ENCODE data around the gene SLC2A8.

SLC2A8 gene

DNA sequence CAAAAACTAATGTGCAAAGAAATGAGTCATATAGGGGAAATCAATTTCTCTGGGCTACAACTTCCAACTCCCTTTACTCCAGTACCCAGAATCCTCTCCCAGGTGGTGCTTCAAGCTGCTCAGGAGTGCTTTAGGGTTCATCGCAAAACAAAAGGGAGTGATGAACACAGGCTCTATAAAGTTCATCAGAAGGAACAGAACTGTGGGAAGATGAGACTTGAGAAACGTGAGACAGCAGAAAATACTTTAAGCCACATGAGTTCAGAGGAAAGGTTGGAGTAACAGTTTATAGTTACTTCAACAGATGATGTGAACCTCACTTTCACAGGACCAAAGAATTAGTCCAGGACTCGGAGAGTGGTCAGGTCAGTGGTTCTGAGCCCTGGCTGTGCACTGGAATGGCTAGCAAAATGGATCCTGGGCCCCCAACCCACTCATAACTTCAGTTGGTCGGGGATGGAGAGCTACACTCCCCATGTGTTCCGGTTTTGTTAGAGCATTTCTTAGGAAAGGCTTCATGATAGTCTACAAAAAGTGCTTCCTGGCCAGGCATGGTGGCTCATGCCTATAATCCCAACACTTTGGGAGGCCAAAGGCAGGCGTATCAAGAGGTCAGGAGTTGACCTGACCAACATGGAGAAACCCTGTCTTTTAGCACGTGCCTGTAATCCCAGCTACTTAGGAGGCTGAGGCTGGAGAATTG is 49.9 kb downstream of the SLC2A8 start:
- FAIRE-seq (no peak), DNase-seq (ENCODE audit: insufficient read length, low spot score) (no peak)
- TF ChIP-seq, protein P1, sequence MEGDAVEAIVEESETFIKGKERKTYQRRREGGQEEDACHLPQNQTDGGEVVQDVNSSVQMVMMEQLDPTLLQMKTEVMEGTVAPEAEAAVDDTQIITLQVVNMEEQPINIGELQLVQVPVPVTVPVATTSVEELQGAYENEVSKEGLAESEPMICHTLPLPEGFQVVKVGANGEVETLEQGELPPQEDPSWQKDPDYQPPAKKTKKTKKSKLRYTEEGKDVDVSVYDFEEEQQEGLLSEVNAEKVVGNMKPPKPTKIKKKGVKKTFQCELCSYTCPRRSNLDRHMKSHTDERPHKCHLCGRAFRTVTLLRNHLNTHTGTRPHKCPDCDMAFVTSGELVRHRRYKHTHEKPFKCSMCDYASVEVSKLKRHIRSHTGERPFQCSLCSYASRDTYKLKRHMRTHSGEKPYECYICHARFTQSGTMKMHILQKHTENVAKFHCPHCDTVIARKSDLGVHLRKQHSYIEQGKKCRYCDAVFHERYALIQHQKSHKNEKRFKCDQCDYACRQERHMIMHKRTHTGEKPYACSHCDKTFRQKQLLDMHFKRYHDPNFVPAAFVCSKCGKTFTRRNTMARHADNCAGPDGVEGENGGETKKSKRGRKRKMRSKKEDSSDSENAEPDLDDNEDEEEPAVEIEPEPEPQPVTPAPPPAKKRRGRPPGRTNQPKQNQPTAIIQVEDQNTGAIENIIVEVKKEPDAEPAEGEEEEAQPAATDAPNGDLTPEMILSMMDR (IDR thresholded peaks at IDR 0.05; ENCODE audit: insufficient read depth, missing control alignments), result no peak

DNA sequence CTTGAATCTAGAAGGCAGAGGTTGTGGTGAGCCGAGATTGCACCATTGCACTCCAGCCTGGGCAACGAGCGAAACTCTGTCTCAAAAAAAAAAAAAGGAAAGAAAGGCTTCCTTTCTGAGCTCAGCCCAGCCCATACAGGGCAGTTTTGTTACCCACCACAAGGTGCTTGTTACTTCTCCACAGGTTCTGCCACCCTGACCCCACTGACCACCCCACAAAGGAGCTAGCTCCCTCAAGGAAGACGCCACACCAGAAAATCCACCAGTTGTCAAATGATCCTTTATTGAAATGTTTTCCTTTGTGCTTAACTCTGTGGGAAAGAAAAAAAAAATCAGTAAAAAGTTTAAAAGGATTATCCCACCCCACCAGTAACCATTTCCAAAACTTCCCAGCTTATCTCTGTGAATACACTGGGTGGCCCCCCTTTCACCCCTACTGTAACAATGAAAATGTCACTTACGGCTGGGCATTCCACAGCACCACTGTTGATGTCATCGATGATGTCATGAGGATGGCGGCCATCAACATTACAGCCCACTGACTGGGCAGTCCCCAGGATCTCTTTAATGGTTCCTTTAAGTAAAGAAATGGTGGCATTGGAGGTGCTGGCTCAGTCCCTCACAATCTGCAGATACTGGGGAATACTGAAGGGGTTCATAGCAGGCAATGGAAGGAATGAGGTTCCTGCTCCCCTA is 50.6 kb downstream of the SLC2A8 start:
- FAIRE-seq (no peak), DNase-seq (ENCODE audit: insufficient read length, low spot score) (no peak)
- TF ChIP-seq, protein P1 (IDR thresholded peaks at IDR 0.05; ENCODE audit: insufficient read depth, missing control alignments), result no peak

DNA sequence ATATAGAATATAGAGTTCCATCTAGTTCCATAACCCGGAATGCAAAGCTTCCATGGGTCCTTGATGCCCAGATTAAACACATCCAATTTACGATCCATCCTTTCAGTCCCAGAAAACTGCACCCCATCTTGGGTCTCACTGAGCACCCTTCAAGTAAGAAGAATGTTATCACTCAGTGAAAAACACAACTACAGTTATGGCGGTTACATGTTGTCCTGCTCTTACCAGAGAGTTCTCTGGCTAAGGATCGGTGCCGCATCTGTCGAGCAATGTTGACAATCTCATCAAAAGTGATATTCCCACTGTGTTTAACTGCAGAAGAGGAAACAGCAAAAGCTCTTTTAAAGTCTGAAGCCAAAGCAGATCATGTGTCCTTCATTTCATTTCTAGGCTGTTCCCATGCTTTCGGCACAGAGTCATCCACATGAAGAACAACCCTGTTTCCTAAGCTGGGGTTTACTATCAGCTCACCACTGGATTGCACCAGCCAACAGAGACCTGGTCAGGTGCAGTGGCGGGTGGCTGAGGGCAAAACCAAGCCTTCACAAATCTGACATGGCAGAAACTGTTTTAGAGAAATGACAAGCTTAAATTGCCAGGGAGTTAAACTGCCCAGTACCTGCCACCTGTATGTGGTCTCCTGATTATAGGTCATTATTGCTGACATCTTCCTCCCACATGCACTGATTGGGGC is 51.3 kb downstream of the SLC2A8 start:
- no peak for DNase-seq (ENCODE audit: insufficient read length, low spot score)
- no peak for FAIRE-seq
- TF ChIP-seq, protein P1 (IDR thresholded peaks at IDR 0.05; ENCODE audit: insufficient read depth, missing control alignments), result no peak

DNA sequence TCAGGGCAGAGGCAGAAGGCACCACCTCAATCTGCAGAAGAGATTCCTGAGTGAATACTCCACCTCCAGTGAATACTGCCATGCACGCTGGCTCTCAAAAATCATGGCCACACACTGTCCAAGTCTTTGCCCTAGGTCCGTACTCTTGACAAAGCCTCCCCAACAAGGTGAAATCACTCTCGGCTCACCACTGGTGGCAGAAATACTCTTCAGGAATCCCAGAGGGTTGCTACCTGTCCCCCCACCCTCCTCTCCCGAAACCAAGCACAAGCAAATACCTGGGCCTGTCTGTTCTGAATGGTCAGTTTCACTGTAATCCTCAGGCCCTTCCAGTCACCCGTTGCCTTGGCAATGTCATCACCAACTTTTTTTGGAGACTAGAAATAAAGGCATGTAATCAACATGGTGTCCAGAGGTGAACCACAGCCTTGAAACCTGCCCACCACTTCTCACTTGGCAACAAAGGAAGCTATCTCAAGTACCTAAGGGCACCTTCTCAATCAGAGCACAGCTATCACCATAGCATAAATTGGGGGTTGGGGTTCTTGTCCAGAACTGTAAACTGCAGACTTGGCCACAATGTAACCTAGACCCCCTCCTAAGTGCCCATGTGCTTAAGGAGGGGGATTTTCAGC is 52.5 kb downstream of the SLC2A8 start:
- FAIRE-seq (no peak), DNase-seq (ENCODE audit: insufficient read length, low spot score) (no peak)
- TF ChIP-seq, protein P1 (IDR thresholded peaks at IDR 0.05; ENCODE audit: insufficient read depth, missing control alignments), result no peak

DNA sequence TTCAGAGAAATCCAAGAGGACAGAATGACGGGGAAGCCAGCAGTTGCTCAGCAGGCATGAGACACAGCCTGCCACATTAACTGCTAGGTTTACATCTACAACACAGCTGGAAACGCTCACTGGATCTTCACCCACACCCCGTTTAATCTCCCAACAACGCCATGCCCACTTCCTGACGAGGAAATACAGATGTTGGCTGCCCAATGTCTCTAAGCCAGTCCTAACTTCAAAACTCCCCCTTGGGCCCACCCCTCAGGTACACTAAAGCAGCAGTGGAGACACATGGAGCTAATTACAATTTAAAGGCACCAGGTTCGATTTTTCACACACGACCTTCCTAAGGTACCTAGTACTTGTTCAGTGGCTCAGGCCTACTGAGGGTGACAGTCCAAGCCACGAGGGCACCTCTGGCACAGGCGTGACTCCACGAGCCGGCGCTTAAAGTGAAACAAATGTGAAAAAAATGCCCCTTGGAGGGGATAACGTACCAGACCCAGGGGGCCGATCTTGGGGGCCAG is 53.3 kb downstream of the SLC2A8 start:
- FAIRE-seq, result no peak
- DNase-seq (ENCODE audit: insufficient read length, low spot score), result no peak
- TF ChIP-seq, protein P1 (IDR thresholded peaks at IDR 0.05; ENCODE audit: insufficient read depth, missing control alignments), result no peak

DNA sequence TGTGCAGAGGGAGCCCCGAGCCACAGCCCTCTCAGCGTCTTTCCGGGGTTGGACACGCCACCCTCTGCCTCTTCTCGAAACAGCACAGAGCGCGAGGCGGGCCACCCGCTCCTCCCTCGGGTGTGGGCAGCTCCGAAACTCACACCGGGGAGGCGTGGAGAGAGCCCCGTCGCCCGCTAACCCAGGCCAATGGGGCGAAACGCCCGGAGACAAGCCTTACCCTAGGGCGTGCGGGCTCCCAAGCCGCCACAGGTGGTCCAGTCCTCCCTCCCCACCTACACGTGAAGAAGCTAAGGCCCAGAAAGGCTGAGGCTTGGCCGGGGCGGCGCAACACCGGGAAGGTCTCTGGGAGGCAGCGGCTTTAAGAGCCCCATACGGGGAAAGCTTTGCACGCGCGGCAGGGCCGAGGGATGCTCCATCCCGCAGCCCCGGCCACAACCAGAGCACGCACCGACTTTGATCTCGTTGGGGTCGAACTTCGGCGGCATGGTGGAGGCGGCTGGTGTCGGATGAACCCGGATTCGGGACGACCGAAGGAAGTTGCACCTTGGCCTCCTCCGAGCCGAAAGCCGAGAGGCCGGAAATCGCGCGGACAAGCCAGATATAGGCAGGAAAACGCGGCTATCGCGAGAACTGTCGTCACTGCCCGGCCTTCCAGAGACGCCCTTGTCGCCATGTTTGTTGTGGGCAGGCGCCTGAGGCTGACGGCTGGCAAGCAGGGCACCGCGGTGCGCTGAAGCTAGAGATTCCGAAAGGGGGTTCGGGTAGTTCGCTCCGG is 54.0 kb downstream of the SLC2A8 start, which contains the start of the genes LRSAM1 and RPL12:
TSS of gene LRSAM1 (plus strand) at position 681 of the 778 bp plus-strand sequence. CDS start 3,018 bp downstream, outside the sequence.
TSS of gene RPL12 (minus strand) at position 577 of the 778 bp plus-strand sequence. CDS start at position 488, 89 bp downstream.
- DNase-seq (ENCODE audit: insufficient read length, low spot score) (peak; percentile 92), FAIRE-seq (no peak)
- TF ChIP-seq, protein P1 (IDR thresholded peaks at IDR 0.05; ENCODE audit: insufficient read depth, missing control alignments), result no peak
